HL-60/S4 treated with phorbol 12-myristate 13-acetate at 8.2 ng/mL for 4 days and 3 days (cell line): ENCODE data around the gene MB21D2.
"Not testable (repeated sequence)": the region's sequence is repeated elsewhere in the genome, so short reads cannot be mapped to it uniquely, and the experiment has no call there.

Experiments used
- in situ Hi-C: fragments of 300-500 bp; cut with MboI; formaldehyde crosslinking; loops from 2 replicates; pipeline ENCODE4 v1.15.0; 2022; ENCODE audit warnings: low sequenced_read_pairs

Gene MB21D2, protein sequence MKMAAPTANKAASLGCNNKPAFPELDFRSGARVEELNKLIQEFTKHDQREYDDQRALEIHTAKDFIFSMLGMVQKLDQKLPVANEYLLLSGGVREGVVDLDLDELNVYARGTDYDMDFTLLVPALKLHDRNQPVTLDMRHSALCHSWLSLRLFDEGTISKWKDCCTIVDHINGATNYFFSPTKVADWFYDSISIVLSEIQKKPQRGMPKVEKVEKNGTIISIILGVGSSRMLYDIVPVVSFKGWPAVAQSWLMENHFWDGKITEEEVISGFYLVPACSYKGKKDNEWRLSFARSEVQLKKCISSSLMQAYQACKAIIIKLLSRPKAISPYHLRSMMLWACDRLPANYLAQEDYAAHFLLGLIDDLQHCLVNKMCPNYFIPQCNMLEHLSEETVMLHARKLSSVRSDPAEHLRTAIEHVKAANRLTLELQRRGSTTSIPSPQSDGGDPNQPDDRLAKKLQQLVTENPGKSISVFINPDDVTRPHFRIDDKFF

GRCh38 chr3:192917404-192918274 is at the start of gene MB21D2:
Gene MB21D2, minus strand, starts transcription at chr3:192917856. Its CDS starts 16 bp downstream, at chr3:192917840.
- in situ Hi-C loops = no loop called here

- in situ Hi-C loops = not testable (repeated sequence)
Observed at GRCh38 chr3:192964959-192965719, 47.5 kb upstream of the MB21D2 start.

DNA sequence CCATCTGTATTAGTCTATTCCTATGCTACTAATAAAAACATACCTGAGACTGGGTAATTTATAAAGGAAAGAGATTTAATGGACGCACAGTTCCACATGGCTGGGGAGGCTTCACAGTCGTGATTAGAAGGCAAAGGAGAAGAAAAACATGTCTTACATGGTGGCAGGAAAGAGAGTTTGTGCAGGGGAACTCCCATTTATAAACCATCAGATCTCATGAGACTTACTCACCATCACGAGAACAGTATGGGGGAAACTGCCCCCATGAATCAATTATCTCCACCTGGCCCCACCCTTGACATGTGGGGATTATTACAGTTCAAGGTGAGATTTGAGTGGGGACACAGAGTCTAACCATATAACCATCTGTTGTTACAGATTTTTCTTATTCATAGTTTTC is 42.1 kb upstream of the MB21D2 start:
- in situ Hi-C loops = no loop called here

DNA sequence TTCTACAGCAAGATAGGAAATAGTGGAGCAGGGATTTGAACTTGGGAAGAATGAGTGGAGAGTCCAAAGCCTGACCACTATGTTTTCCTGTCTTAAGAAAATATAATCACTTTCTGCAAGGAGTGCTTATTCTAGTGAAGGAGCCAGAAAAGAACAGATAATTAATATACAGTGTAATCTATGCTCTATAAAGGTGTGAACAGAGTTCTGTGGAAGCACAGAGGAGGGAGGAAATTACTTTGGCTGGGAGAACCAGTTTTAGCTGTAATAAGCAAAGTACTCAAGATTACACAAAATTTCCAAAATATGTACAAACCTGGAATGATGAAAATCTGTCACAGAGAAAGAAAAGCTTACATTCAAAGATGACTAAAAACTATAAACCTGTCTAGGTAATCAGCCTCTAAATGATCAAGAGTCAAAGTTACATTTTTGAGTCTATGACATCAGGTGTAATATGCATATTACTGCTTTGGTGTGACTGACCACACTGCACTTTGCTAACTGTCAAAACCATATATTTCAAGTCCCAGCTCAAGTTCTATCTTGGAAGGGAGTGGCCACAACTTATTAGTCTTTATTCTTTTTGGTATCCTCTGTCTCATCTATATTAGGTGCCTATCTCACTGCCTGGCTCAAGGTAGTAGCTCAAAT is 40.7 kb upstream of the MB21D2 start:
- in situ Hi-C loops = no loop called here

DNA sequence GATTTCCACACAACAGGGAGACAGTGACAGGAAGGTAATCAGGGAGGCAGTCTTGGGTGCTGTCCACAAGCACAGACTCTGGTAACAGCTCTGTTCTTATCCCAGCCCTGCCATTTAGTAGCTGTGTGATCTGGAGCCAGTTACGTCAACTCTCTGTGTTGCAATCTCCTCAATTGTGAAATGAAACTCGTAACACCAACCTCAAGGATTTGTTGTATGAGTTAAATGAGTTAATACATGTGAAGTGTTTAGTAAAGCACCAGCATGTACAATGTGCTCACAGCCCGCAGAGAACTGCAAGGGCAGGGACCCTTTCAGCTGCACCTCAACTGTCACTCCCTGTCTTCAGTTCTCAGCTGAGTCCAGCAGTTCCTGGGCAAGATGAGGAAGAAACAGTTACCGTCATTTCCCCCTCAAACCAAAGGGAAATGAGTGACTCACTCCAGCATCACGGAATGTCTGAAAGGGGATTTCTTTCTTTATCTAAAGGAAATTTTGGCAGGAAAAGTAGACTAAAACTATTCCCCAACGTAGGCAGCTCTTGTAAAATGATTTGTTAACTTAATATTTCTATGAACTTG is 39.9 kb upstream of the MB21D2 start:
- in situ Hi-C loops = no loop called here

GRCh38 chr3:192953926-192954325 is 36.3 kb upstream of the MB21D2 start:
- in situ Hi-C loops = no loop called here

GRCh38 chr3:192947421-192947820 is 29.8 kb upstream of the MB21D2 start:
- in situ Hi-C loops = no loop called here

GRCh38 chr3:192943393-192943792 is 25.7 kb upstream of the MB21D2 start:
- in situ Hi-C loops = no loop called here

DNA sequence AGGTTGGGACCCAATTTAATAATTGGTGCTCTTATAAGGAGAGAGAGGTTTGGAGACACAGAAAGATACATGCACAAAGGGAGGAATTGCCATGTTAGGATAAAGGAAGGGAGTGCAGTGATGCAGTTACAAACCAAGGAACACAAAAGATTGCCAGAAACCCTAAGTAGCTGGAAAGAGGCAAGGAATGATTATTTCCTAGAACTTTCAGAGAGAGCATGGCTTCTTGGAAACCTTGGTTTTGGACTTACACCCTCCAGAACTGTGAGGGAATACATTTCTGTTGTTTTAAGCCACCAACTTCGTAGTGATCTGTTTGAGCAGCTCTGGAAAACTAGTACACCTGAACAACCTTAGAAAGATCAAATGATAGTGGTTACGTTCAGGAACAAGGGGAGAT is 25.0 kb upstream of the MB21D2 start:
- in situ Hi-C loops = no loop called here

GRCh38 chr3:192940129-192940528 is 22.5 kb upstream of the MB21D2 start:
- in situ Hi-C loops = no loop called here

- in situ Hi-C loops = no loop called here
Observed at GRCh38 chr3:192935441-192935840, 17.8 kb upstream of the MB21D2 start.

- in situ Hi-C loops = no loop called here
Observed at GRCh38 chr3:192933779-192934460, 16.3 kb upstream of the MB21D2 start.

- in situ Hi-C loops = no loop called here
Observed at GRCh38 chr3:192933259-192933658, 15.6 kb upstream of the MB21D2 start.

DNA sequence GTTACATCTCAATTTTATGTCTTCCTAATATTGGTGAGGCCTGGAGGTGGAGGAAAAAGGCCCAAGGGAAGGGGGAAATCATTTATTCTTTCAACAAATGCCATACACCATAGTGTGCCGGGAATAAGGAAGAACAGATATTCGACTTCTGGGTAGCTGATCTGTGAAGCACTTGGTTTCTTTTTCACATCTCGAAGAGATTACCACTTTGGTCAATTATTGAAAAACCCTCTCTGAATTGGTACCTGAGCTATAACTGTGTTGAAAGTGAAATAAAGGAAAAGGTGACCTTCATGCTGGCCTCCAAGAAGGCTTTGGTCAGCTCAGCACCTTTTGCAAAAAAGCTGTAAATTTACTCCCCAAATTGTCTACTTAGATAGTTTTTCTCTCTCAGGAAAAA is 14.2 kb upstream of the MB21D2 start:
- in situ Hi-C loops = no loop called here

DNA sequence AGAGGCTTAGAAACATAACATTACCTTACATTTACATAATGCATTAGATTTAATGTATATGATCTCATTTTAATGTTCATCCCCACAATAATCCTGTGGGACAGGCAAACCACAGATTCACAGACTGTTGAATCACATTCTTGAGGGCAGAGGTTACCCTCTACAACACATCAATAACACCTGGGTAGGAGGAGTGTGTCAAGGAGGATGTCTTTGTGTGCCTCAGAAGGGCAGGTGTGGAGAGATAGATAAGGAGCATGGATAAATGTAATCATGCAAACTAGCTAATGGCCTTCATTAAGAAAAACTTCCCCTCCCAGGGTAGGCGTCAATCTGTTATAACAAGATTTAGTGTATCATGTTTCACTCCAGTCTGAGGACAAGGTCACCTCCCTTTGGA is 12.9 kb upstream of the MB21D2 start:
- in situ Hi-C loops = no loop called here

- in situ Hi-C loops = no loop called here
Observed at GRCh38 chr3:192929755-192930547, 12.3 kb upstream of the MB21D2 start.

DNA sequence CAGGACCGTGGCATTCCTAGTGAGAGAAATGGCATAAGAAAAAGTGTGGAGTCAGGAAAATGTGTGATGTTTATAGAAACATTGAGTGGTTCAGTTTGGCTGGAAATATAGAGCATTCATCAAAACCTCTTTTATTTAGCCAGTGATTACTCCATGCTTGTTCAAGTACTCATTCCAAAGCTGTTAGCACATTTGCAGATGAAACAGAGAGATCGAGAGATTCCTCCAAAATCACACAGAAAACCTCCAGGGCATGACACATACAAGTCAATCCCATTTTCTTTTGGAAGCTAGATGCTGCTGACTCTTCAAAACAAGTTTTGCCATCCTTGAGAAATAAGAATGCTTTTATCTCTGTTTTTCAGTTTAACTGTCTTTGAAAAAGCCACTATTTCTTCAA is 11.5 kb upstream of the MB21D2 start:
- in situ Hi-C loops = no loop called here

GRCh38 chr3:192928720-192929119 is 11.1 kb upstream of the MB21D2 start:
- in situ Hi-C loops = no loop called here

DNA sequence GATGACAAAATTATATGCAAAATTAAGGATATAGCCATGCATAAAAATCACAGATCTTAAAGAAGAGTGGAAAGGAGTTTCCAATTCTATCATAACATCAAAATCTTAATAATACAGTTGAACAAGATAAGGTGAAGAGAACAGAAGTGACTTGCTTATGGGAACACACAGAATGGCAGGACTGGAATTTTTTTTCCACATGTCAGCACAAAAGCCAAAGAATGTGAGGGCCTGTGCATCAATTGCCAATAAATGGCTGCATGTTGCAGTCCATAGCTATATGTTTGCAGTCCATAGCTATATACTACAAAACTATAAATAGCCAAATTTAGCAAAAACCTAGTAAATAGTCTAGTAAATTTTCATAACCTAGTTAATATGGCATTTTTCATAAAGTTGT is 10.4 kb upstream of the MB21D2 start:
- in situ Hi-C loops = no loop called here
